GM12872 (cell line): Measurements from ENCODE around the gene RPS6KC1.

ENCODE experiments used
- TF ChIP-seq, protein P1 (sequence below): IDR thresholded peaks from 3 replicates; pipeline ENCODE4 v1.5.1; 2011; ENCODE audit warnings: low read depth, mild to moderate bottlenecking, low read length, moderate library complexity; ENCODE audit not compliant: insufficient read depth

RPS6KC1 gene

DNA sequence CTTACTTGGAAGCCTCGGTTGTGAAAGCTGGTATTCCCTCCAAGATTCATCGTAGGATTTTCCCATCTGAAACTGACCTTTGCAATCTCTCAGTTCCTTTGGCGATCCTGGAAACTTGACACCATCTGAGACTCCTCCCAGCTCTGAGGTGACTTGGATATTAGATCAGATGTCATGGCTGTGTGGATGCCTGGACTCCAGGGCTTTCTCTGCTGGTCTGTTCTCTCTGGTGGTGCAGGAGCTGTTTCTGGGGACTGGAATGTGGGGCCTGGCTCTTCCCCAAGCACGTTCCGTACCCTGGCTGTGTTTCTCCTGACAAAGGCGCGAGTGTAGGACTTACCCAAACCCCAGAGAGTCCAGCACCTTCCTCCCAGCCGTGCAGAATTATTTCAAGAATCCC, 252.2 kb downstream of the RPS6KC1 start:
- TF ChIP-seq, protein P1, sequence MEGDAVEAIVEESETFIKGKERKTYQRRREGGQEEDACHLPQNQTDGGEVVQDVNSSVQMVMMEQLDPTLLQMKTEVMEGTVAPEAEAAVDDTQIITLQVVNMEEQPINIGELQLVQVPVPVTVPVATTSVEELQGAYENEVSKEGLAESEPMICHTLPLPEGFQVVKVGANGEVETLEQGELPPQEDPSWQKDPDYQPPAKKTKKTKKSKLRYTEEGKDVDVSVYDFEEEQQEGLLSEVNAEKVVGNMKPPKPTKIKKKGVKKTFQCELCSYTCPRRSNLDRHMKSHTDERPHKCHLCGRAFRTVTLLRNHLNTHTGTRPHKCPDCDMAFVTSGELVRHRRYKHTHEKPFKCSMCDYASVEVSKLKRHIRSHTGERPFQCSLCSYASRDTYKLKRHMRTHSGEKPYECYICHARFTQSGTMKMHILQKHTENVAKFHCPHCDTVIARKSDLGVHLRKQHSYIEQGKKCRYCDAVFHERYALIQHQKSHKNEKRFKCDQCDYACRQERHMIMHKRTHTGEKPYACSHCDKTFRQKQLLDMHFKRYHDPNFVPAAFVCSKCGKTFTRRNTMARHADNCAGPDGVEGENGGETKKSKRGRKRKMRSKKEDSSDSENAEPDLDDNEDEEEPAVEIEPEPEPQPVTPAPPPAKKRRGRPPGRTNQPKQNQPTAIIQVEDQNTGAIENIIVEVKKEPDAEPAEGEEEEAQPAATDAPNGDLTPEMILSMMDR: no peak

DNA sequence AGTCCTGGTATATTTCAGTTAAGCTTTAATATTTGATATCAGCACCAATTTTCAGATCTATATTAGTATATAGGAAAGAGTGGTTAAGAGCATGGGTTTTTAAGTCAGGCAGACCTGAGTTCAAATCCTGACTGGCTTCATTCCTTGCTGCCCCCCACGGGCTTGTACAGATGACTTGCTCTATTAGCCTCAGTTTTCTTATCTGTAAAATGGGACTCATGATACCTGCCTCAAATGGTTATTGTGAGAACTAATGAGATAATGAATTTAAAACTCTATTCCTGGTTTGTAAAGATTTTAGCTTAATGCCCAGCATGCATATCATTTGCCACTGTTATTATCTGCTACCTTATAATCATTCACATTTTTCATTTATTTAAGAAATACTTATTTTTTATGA, 264.5 kb downstream of the RPS6KC1 start:
- TF ChIP-seq, protein P1: no peak

DNA sequence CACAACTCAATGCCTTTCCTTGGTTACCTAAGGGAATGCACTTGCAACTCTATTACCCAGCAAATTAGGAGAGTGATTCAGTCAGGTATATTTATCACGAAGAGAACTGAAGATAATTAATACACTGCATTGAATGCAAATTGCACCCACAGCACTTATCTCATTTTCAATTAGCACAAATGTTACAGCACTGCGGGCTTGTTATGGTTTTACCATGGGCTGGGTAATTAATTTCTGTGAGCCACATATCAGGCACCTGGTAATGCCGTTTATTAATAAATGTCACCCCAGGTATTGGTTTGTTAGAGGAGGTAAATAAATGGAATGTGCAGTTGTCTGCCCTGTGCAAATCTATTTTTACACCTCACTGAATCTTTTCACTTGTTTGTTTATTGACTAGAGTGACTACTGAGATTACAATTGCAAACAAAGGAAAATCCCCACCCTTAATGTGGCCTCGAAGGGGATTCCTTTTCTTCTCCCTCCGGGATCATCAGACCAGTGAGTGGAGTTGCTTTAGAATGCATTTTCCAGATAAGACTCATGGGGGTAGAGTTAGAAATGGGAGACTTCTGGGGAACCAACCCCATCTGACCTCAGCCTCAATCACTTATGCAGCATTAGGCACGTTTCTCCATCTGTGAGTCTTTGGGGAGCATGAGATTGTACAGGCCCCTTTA, 269.3 kb downstream of the RPS6KC1 start:
- TF ChIP-seq, protein P1: no peak
